Heart right ventricle (tissue), 16 donors: ENCODE measurements around the gene ULK2. TPM values are rescaled to one million over a fixed set of nuclear protein-coding genes. Genes with fewer than 3 reads are reported as not detected.

Source experiments
- ATAC-seq, 8 donors: fragments of 200-7000 bp; cut with Tn5 transposase; one replicate each; pipeline ENCODE4 v1.9.1; 2020; ENCODE audit warnings: mild to moderate bottlenecking in 8 of 8, moderate library complexity in 8 of 8, moderate number of reproducible peaks in 1 of 8
- DNase-seq, 2 donors: peaks; one replicate each; pipeline ENCODE4 v3.0.0-alpha.2; 2020
- H3K27ac ChIP-seq, 10 donors: fragments of 200-600 bp; sonication (generic) in 2 of 10; one replicate each; pipeline versions ENCODE4 v1.5.0 to v1.8.0; 2020 to 2022; ENCODE audit warnings: mild to moderate bottlenecking in 3 of 10
- H3K27me3 ChIP-seq, 7 donors: fragments of 200-600 bp; one replicate each; pipeline ENCODE4 v1.8.0; 2021 to 2022; ENCODE audit warnings: mild to moderate bottlenecking in 2 of 7
- H3K36me3 ChIP-seq, 9 donors: fragments of 200-600 bp; sonication (generic) in 1 of 9; one replicate each; pipeline versions ENCODE4 v1.5.0 to v1.8.0; 2020 to 2022; ENCODE audit warnings: mild to moderate bottlenecking in 2 of 9
- H3K4me1 ChIP-seq, 9 donors: fragments of 200-600 bp; sonication (generic) in 1 of 9; one replicate each; pipeline versions ENCODE4 v1.5.0 to v1.8.0; 2020 to 2022; ENCODE audit warnings: mild to moderate bottlenecking in 4 of 9
- H3K4me3 ChIP-seq, 10 donors: fragments of 200-600 bp; sonication (generic) in 2 of 10; one replicate each; pipeline versions ENCODE4 v1.5.0 to v1.8.0; 2020 to 2022; ENCODE audit warnings: mild to moderate bottlenecking in 7 of 10, moderate library complexity in 2 of 10
- H3K9me3 ChIP-seq, 11 donors: fragments of 200-600 bp in 10 of 11; sonication (generic) in 2 of 11; one replicate each; pipeline versions ENCODE4 v1.5.0 to v1.8.0; 2013 to 2022; ENCODE audit warnings: mild to moderate bottlenecking in 2 of 11, control low read depth in 1 of 11, moderate library complexity in 1 of 11
- CTCF ChIP-seq, 9 donors: fragments of 200-600 bp; sonication (generic) in 2 of 9; IDR thresholded peaks; one replicate each; pipeline versions ENCODE4 v1.5.0 to v1.8.0; 2021 to 2022; ENCODE audit warnings: antibody characterized with exemption in 9 of 9, mild to moderate bottlenecking in 5 of 9, moderate library complexity in 1 of 9
- WGBS, 2 donors: extraction: QIAGEN DNeasy Blood & Tissue Kit; methylation state at CpG; one replicate each; pipeline ENCODE4 v1.1.7; 2013; ENCODE audit warnings: inconsistent platforms in 1 of 2; 5-methylcytosine and 5-hydroxymethylcytosine counted together
- intact Hi-C, 10 donors: fragments of 100-400 bp; cut with DNase I; formaldehyde crosslinking; loops; one replicate each; pipeline versions ENCODE4 v1.11.1 to v1.14.2; 2022
- polyA plus RNA-seq, 2 donors: library from polyadenylated mRNA; stranded (reverse); fragments of 200-250 nt; gene quantifications; one replicate each; pipeline ENCODE4 v1.2.3, GENCODE V29; 2013
- total RNA-seq, 10 donors: library from RNA; stranded (reverse); fragmentation: NEBNext Ultra II Directional in 3 of 10; extraction: Animal tissue kit (Norgen Biotek cat#: 25700) in 3 of 10; gene quantifications; one replicate each; pipeline versions ENCODE4 v1.2.1 to v1.2.4, GENCODE V29; 2021 to 2023
- donor health status: Arrhythmogenic right ventricular cardiomyopathy.
- donor health status: ischemic (EF 13 %, LVEDD 7.1; RV severe dilation, severe dysfunction).
- donor health status: healthy with polysubstance abuse.
- donor health status: DM: no; HTN: yes; CAD: no.
- donor health status: DM: no; HTN: no; CAD: no.
- donor health status: ischemic (EF 25% LVEDD 6.9; RV normal size, moderate dysfunction).
- donor health status: ischemic (EF 25% LVEDD 5.7; RV mildly dilated, moderate dysfunction).
- donor health status: healthy.
- donor health status: DM: yes; HTN: yes; CAD: no.
- donor health status: Ischemic cardiomyopathy.
- donor health status: ischemic (EF 35%, LVEDD 5.7; RV mildly dilated, moderate dysfunction).
- donor health status: nonischemic (EF 11% LVEDD 7.7; RV severe dilation, severe dysfunction).
- donor health status: DM: yes; HTN: yes; CAD: no.
- donor health status: PGD.
- donor health status: ischemic (EF 29% LVEDD 5.4; RV normal size, mild dysfunction).
- donor health status: nonischemic (EF 23%, LVEDD 6.1; RV moderate dilation, normal function).

ULK2 gene
- total and polyA plus RNA-seq, 12 donors = 2.9 to 23.7 (median 16.7) TPM

GRCh38 chr17:19750020-19750572, 117.6 kb downstream of the ULK2 start:
- Histone ChIP-seq H3K27me3 (no peaks in the 10 kb centered on the region), H3K4me3 (no peak overlapping the region), H3K4me1 (peaks cover 0 to 19% (median 12%) of the 10 kb centered on the region in 9 donors), H3K27ac (no peak overlapping the region), H3K9me3 (no peaks in the 10 kb centered on the region), H3K36me3 (no peaks in the 10 kb centered on the region)
- intact Hi-C loops = loop anchor here in 5 of 10 donors (5.0 to 10.0 kb wide), 4 partner anchors 45 to 218 kb away; partner anchors contain the start of genes ALDH3A2 (in 3 of the 5) and SLC47A1 (in 1 of the 5)
- 92 to 95% methylated on average over 9 of the region's 9 CpGs for WGBS, 2 donors
- ATAC-seq (no peak), DNase-seq (no peak)
- TF ChIP-seq CTCF (IDR thresholded peaks at IDR 0.05) = no peak

DNA sequence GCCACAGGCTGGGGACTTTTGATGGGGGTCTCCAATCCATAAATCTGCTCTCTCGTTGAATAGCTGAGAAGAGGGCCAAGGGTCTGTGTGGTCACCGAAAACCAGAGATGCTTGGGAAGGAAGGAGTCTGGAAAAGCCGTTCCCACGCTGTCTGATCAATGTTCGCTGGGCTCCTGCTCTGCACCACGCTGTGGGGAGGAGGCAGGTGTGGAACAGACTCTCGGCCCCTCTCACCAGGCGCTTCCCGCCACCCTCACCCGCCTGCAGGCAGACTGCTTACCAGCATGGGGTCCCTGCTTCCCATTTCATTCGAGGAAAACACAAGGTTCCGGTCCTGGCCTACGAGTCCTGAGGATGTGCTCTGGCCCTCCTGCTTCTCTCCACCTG, 118.9 kb downstream of the ULK2 start:
- WGBS, 2 donors = 74 to 76% methylated on average over 13 of the region's 13 CpGs
- Histone ChIP-seq H3K27me3 (no peaks in the 10 kb centered on the region), H3K27ac (no peak overlapping the region), H3K4me3 (no peak overlapping the region), H3K4me1 (peaks cover 0 to 27% (median 13%) of the 10 kb centered on the region in 9 donors), H3K36me3 (no peaks in the 10 kb centered on the region), H3K9me3 (no peaks in the 10 kb centered on the region)
- intact Hi-C loops = loop anchor here in 2 of 10 donors (5.0 to 10.0 kb wide), 2 partner anchors 84 to 101 kb away; partner anchors contain the start of gene ALDH3A2 (in 1 of the 2)
- ATAC-seq (no peak), DNase-seq (no peak)
- TF ChIP-seq CTCF (IDR thresholded peaks at IDR 0.05) = no peak

DNA sequence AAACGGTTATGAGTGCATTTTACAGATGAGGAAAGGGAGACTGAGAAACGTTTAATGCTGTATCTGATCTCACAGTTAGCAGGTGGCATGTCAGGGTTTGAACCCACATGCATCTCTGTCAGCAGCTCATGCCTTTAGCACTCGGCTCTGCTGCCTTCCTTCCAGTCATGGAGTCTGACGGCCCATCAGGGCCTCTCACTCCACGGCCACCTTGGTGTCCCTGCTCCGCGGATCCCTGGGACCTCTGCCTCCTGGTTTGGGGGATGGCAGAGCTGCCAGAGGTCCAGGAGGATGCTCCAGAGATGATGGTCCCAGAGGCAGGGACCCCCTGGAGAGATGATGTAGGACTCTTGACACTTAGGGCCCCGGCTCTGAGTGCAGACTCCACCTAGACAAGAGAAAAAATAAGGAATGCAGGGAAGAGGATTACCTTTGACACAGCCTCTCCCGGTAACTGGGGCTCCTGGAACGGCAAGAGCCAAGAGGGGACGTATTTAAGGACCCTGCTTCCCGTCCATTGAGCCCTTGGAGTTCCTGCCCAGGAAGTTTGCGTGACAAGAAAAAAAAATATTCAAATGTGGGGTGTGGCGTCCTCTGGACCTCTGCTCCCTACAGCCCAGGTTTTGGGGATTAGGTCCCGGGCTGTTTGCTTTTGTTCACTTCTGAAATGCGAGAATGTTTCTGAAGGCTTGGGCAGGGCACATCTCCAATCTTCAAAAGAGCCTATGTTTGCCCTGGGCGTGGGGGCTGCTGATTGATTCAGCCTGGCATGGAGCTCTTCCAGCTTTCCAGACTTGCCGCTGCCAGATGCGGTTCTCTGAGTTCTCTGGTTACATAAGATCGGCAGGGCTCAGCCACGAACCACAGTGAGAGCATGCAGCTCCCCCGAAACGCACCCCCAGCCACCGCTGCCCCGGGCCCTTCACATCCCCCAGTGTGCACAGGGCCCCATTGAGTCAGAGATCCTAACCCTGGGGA, 119.6 kb downstream of the ULK2 start, which contains the start of gene ALDH3A1:
ALDH3A1 (minus strand) TSS at position 470 of the 978 bp plus-strand sequence. CDS start 3,169 bp downstream, outside the sequence.
- no peak for ATAC-seq
- H3K4me3 ChIP-seq = no peak within 1 kb of the TSS
- H3K9me3 ChIP-seq = no peaks in the 10 kb centered on the region
- WGBS, 2 donors = 57 to 67% methylated on average over 25 of the region's 25 CpGs
- H3K36me3 ChIP-seq = no peaks in the 10 kb centered on the region
- no peak for TF ChIP-seq CTCF (IDR thresholded peaks at IDR 0.05)
- H3K27me3 ChIP-seq = no peaks in the 10 kb centered on the region
- no peak within 1 kb of the TSS for H3K27ac ChIP-seq
- intact Hi-C loops = loop anchor here in 2 of 10 donors (5.0 to 10.0 kb wide), 2 partner anchors 83 to 101 kb away; partner anchors contain the start of gene ALDH3A2 (in 1 of the 2)
- H3K4me1 ChIP-seq = peaks cover 0 to 21% (median 9%) of the 10 kb centered on the region in 9 donors
- DNase-seq = no peak

GRCh38 chr17:19747159-19747719, 120.5 kb downstream of the ULK2 start:
- no peak overlapping the region for H3K27ac ChIP-seq
- TF ChIP-seq CTCF (IDR thresholded peaks at IDR 0.05) = no peak
- 88 to 95% methylated on average over 13 of the region's 13 CpGs for WGBS, 2 donors
- intact Hi-C loops = loop anchor here in 2 of 10 donors (5.0 to 10.0 kb wide), 2 partner anchors 82 to 100 kb away; partner anchors contain the start of gene ALDH3A2 (in 1 of the 2)
- no peaks in the 10 kb centered on the region for H3K9me3 ChIP-seq
- no peak for DNase-seq
- ATAC-seq = no peak
- H3K36me3 ChIP-seq = no peaks in the 10 kb centered on the region
- H3K4me1 ChIP-seq = peaks cover 0 to 13% (median 9%) of the 10 kb centered on the region in 9 donors
- H3K4me3 ChIP-seq = no peak overlapping the region
- H3K27me3 ChIP-seq = no peaks in the 10 kb centered on the region
